Uterus (tissue), 4 donors: Measurements from ENCODE around the gene SGK2. TPM values are rescaled to one million over a fixed set of nuclear protein-coding genes. Genes with fewer than 3 reads are reported as not detected.

Source experiments
- DNase-seq, 2 donors: peaks; one replicate each; pipeline ENCODE4 v3.0.0-alpha.2; 2019 to 2020
- H3K27ac ChIP-seq, 2 donors: fragments of 200-600 bp; sonication (generic); 1 replicate in 1 of 2; 2 replicates in 1 of 2; pipeline ENCODE4 v1.5.1; 2016 to 2018
- H3K27me3 ChIP-seq, 2 donors: fragments of 200-600 bp; sonication (generic); one replicate each; pipeline ENCODE4 v1.5.1; 2018 to 2019; ENCODE audit warnings: control low read depth in 1 of 2
- H3K36me3 ChIP-seq, 2 donors: fragments of 200-600 bp; sonication (generic); one replicate each; pipeline ENCODE4 v1.5.1; 2019; ENCODE audit warnings: control low read depth in 1 of 2
- H3K4me1 ChIP-seq, 2 donors: fragments of 200-600 bp; sonication (generic); one replicate each; pipeline ENCODE4 v1.5.1; 2018 to 2019; ENCODE audit warnings: control low read depth in 1 of 2
- H3K4me3 ChIP-seq, 2 donors: fragments of 200-600 bp; sonication (generic); 1 replicate in 1 of 2; 2 replicates in 1 of 2; pipeline ENCODE4 v1.5.1; 2018 to 2019; ENCODE audit warnings: mild to moderate bottlenecking in 1 of 2
- H3K9me3 ChIP-seq, 2 donors: fragments of 200-600 bp; sonication (generic); one replicate each; pipeline ENCODE4 v1.5.1; 2019; ENCODE audit warnings: control low read depth in 1 of 2
- POLR2A ChIP-seq, 2 donors: fragments of 450-650 bp; IDR thresholded peaks; one replicate each; pipeline ENCODE4 v1.6.1; 2016; ENCODE audit warnings: antibody characterized with exemption in 2 of 2, mild to moderate bottlenecking in 1 of 2, moderate library complexity in 1 of 2
- intact Hi-C: fragments of 100-400 bp; cut with DNase I; formaldehyde crosslinking; loops from one replicate; pipeline ENCODE4 v1.15.1; 2023; ENCODE audit warnings: low total_unique reads
- total RNA-seq, 4 donors: library from RNA; depleted of rRNA in 3 of 4; stranded (reverse); fragments of >200 nt in 3 of 4; gene quantifications; one replicate each; pipeline versions ENCODE4 v1.1.0 to v1.2.4, GENCODE V29; 2014 to 2023
- TF ChIP-seq, protein P1 (sequence below), 4 experiments: fragments of 200-600 bp in 2 of 4; fragments of 450-650 bp in 2 of 4; sonication (generic) in 2 of 4; IDR thresholded peaks; one replicate each; pipeline ENCODE4 v1.5.1; 2016 to 2019; ENCODE audit warnings: antibody characterized with exemption in 4 of 4, mild to moderate bottlenecking in 2 of 4, moderate library complexity in 1 of 4
- donor health status: DM: yes; HTN: yes; CAD: no.

SGK2 gene
- total RNA-seq, 4 donors from 2014 or later, result 0.77 to 5.9 (median 2.4) TPM; not detected in 1

DNA sequence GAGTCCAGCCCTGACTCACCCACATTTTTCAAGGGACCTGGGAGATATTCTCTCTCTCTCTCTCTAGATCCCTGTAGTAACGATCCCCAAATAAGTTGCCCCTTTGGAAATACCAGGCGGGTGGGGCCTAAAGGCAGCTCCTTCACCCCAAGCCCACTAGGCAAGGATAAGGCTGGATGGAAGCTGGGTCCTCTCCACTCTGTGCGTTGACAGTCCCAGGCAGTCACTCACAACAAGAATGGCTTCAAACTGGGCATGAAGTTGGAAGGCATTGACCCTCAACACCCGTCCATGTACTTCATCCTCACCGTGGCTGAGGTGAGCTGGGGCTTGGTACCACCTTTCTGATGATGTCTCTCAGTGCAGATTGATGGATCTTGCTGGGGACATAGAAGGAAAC, 29.8 kb upstream of the SGK2 start:
- Histone ChIP-seq H3K27me3 (no peaks in the 10 kb centered on the region), H3K9me3 (no peaks in the 10 kb centered on the region), H3K4me3 (no peak overlapping the region), H3K36me3 (no peaks in the 10 kb centered on the region), H3K27ac (no peak overlapping the region), H3K4me1 (no peaks in the 10 kb centered on the region)
- intact Hi-C loops, result no loop called here
- no peak for TF ChIP-seq POLR2A (IDR thresholded peaks at IDR 0.05)
- TF ChIP-seq, protein P1, sequence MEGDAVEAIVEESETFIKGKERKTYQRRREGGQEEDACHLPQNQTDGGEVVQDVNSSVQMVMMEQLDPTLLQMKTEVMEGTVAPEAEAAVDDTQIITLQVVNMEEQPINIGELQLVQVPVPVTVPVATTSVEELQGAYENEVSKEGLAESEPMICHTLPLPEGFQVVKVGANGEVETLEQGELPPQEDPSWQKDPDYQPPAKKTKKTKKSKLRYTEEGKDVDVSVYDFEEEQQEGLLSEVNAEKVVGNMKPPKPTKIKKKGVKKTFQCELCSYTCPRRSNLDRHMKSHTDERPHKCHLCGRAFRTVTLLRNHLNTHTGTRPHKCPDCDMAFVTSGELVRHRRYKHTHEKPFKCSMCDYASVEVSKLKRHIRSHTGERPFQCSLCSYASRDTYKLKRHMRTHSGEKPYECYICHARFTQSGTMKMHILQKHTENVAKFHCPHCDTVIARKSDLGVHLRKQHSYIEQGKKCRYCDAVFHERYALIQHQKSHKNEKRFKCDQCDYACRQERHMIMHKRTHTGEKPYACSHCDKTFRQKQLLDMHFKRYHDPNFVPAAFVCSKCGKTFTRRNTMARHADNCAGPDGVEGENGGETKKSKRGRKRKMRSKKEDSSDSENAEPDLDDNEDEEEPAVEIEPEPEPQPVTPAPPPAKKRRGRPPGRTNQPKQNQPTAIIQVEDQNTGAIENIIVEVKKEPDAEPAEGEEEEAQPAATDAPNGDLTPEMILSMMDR (IDR thresholded peaks at IDR 0.05), result no peak
- no peak for DNase-seq

DNA sequence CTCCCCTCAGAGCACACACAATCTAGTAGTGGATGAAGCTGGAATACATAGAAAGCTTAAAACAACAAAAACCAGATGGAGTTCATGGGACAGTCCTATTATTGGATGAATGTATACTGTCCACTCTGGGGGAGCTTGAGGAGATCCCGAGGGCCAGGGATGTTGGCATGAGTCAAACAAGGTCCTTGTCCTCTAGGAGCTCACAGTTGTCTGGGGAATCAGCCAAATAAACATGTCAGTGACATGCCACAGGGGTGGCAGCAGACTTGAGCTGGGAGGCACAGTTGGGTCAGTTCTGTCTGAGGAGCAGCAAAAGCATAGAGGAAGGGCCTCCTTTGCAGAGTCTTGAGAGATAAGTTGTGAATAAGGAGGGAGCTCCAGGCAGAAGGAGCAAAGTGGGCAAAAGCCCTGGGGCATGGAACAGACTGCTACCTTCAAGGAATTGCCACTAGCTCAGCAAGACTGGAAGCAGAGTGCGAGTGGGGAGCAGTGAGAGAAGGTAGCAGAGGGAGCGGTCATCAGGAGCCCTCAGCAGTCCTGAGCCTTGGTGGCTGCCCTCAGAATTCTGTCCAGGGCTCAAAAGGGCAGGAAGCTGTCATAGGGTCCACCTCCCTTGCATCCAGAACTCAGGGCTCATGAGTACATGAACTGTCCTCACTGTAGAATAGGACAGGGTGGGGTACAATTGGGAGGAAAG, 29.2 kb upstream of the SGK2 start:
- DNase-seq, result no peak
- Histone ChIP-seq H3K36me3 (no peaks in the 10 kb centered on the region), H3K4me1 (no peaks in the 10 kb centered on the region), H3K27ac (no peak overlapping the region), H3K9me3 (no peaks in the 10 kb centered on the region), H3K4me3 (no peak overlapping the region), H3K27me3 (no peaks in the 10 kb centered on the region)
- TF ChIP-seq, protein P1 (IDR thresholded peaks at IDR 0.05), result no peak
- TF ChIP-seq POLR2A (IDR thresholded peaks at IDR 0.05), result no peak
- intact Hi-C loops, result no loop called here

DNA sequence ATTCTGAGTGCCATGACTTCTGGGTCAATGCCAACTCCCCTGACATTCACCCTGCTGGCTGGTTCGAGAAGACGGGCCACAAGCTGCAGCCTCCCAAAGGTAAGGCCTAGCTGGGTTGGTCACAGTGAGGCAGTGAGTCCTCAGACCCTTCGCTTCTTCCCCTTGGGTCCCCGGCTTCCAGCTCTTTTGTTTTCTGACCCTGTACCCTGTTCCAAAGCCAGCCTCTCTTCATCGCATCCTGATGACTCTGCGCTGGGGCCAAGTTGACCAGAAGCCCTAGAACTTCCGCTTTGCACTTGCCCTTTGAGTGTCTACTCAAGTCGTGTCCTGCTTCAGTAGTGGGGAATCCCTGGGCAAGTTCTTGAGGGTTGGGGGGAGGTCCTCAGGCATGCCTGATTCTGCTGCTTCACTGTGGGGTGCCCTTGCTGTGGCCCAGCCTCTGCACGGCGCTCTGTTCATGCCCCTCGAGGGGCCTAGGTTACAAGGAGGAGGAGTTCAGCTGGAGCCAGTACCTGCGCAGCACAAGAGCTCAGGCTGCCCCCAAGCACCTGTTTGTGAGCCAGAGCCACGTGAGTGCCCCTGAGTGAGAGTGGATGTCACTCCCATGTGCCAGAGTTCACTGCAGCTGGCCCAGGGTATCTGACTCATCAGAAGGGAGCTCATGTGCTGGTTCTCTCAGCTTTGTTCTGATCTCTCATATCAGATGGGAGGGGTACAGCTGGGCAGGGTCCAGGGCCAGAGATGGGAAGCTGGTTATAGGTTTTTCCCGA, 28.3 kb upstream of the SGK2 start:
- Histone ChIP-seq H3K4me3 (no peak overlapping the region), H3K27ac (no peak overlapping the region), H3K4me1 (no peaks in the 10 kb centered on the region), H3K9me3 (no peaks in the 10 kb centered on the region), H3K36me3 (no peaks in the 10 kb centered on the region), H3K27me3 (no peaks in the 10 kb centered on the region)
- DNase-seq, result no peak
- TF ChIP-seq POLR2A (IDR thresholded peaks at IDR 0.05), result no peak
- TF ChIP-seq, protein P1 (IDR thresholded peaks at IDR 0.05), result no peak
- intact Hi-C loops, result no loop called here

DNA sequence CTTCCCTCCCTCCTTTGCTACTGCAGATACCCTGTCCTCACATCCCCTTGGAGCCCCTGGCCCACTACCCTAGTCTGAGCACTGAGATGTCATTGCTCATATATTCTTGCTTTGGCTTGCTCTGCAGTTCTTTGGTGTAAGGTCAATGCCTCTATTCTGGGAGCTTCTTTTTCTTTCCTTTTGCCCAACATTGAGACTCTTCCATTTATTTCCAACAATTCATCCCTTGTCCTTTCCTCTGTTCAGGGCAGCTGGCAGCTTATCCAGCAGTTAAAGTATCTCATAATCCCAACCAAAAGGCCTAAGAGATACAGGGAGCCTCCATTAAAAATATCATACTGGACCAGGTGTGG, 27.8 kb upstream of the SGK2 start:
- Histone ChIP-seq H3K4me3 (no peak overlapping the region), H3K27me3 (no peaks in the 10 kb centered on the region), H3K9me3 (no peaks in the 10 kb centered on the region), H3K27ac (no peak overlapping the region), H3K36me3 (no peaks in the 10 kb centered on the region), H3K4me1 (no peaks in the 10 kb centered on the region)
- intact Hi-C loops, result no loop called here
- TF ChIP-seq, protein P1 (IDR thresholded peaks at IDR 0.05), result no peak
- no peak for TF ChIP-seq POLR2A (IDR thresholded peaks at IDR 0.05)
- DNase-seq, result no peak

DNA sequence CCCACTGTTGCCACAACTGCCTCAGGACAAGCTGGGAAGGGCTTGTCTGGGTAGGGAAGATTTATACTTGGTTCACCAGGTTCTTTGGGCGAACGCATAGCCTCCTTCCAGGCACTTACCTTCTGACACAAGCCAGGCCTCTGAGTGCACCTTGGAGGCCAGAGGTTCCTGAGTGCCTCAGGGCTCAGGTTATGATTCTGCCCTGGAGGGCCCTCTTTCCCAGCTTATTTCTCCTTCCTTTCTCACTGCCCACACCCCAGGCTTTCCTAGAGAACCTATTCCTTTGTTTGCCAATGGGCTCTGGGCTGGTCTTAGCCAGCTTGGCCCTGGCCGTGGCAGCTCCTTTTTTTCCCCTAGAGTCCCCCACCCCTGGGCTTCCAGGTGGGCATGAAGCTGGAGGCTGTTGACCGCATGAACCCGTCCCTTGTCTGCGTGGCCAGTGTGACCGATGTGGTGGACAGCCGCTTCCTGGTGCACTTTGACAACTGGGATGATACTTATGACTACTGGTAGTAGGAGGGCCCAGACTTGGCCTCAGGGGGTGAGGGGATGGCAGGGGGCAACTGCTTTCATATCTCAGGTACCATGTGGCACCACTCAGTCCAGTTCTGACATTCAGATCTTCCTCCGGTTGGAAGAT, 26.3 kb upstream of the SGK2 start:
- H3K4me1 ChIP-seq, result no peaks in the 10 kb centered on the region
- no peak for DNase-seq
- H3K27me3 ChIP-seq, result no peaks in the 10 kb centered on the region
- no peak overlapping the region for H3K27ac ChIP-seq
- intact Hi-C loops, result no loop called here
- no peaks in the 10 kb centered on the region for H3K9me3 ChIP-seq
- no peak for TF ChIP-seq POLR2A (IDR thresholded peaks at IDR 0.05)
- TF ChIP-seq, protein P1 (IDR thresholded peaks at IDR 0.05), result no peak
- H3K4me3 ChIP-seq, result no peak overlapping the region
- no peaks in the 10 kb centered on the region for H3K36me3 ChIP-seq
